ENCODE data around the gene LYSMD1. TPM values are rescaled to one million over a fixed set of nuclear protein-coding genes. Genes with fewer than 3 reads are reported as not detected.
"Not testable (repeated sequence)": the region's sequence is repeated elsewhere in the genome, so short reads cannot be mapped to it uniquely, and the experiment has no call there.

The LYSMD1 gene
- total RNA-seq, 1 donor from 2014 or later: 5.4 TPM

DNA sequence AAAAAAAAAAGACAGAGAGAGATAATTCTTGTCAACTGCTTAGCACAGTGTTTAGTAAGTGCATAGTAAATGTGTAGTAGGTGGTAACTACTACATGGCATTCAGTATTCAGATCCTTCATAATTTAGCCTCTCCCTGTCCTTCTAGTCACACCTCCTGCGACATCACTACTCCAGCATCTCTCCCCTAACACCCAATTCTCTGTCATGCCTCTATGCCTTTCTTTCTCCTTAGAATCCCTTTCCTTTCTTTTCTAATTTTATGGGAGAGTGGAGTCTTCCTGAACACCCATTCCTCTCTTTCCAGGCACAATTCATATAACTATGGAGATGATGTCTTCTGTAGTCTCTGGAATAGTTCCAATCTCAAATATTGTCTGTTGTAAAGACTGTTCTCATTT lies 28.2 kb upstream of the LYSMD1 start:
- intact Hi-C loops (cut with micrococcal nuclease): loop anchor here (10.0 kb wide), 1 partner anchor 801 kb away; the partner anchor contains the start of gene S100A10
- Mint-ChIP-seq H3K27ac (no peak overlapping the region), H3K36me3 (ENCODE audit: low read depth) (peaks cover 13% of the 10 kb centered on the region), H3K27me3 (no peaks in the 10 kb centered on the region), H3K4me3 (no peak overlapping the region), H3K4me1 (peaks cover 33% of the 10 kb centered on the region), H3K9me3 (no peaks in the 10 kb centered on the region)
- ATAC-seq (ENCODE audit: low read depth) (no peak), DNase-seq (no peak)
- ChIA-PET POLR2A (no interaction called here), CTCF (interaction anchor here (1.6 kb wide), 1 partner anchor 58 kb away, joined by 4 read pairs; no protein-coding TSS in a partner anchor)
- TF ChIP-seq CTCF (IDR thresholded peaks at IDR 0.05): no peak

- no peak overlapping the region for H3K27ac Mint-ChIP-seq
- ChIA-PET CTCF (interaction anchor here (1.6 kb wide), 1 partner anchor 58 kb away, joined by 4 read pairs; no protein-coding TSS in a partner anchor), POLR2A (interaction anchor here (0.6 kb wide), 1 partner anchor 89 kb away, joined by 3 read pairs; the partner anchor contains the start of gene ZNF687)
- H3K4me1 Mint-ChIP-seq: peaks cover 34% of the 10 kb centered on the region
- intact Hi-C loops (cut with micrococcal nuclease): loop anchor here (10.0 kb wide), 1 partner anchor 801 kb away; the partner anchor contains the start of gene S100A10
- peaks cover 8% of the 10 kb centered on the region for H3K36me3 Mint-ChIP-seq (ENCODE audit: low read depth)
- no peaks in the 10 kb centered on the region for H3K27me3 Mint-ChIP-seq
- DNase-seq (no peak), ATAC-seq (ENCODE audit: low read depth) (no peak)
- no peaks in the 10 kb centered on the region for H3K9me3 Mint-ChIP-seq
- no peak overlapping the region for H3K4me3 Mint-ChIP-seq
- no peak for TF ChIP-seq CTCF (IDR thresholded peaks at IDR 0.05)
Measured at GRCh38 chr1:151193304-151193703, 27.6 kb upstream of the LYSMD1 start.

GRCh38 chr1:151192047-151192446 lies 26.3 kb upstream of the LYSMD1 start:
- DNase-seq (no peak), ATAC-seq (ENCODE audit: low read depth) (no peak)
- no peaks in the 10 kb centered on the region for H3K9me3 Mint-ChIP-seq
- H3K4me3 Mint-ChIP-seq: no peak overlapping the region
- H3K4me1 Mint-ChIP-seq: peaks cover 34% of the 10 kb centered on the region
- intact Hi-C loops (cut with micrococcal nuclease): loop anchor here (10.0 kb wide), 1 partner anchor 803 kb away; the partner anchor contains the start of gene S100A10
- TF ChIP-seq CTCF (IDR thresholded peaks at IDR 0.05): no peak
- no peaks in the 10 kb centered on the region for H3K27me3 Mint-ChIP-seq
- CTCF ChIA-PET: no interaction called here
- POLR2A ChIA-PET: no interaction called here
- H3K36me3 Mint-ChIP-seq (ENCODE audit: low read depth): peaks cover 5% of the 10 kb centered on the region
- H3K27ac Mint-ChIP-seq: no peak overlapping the region

- Mint-ChIP-seq H3K4me3 (peak within 1 kb of the TSS; percentile 100), H3K27me3 (no peaks in the 10 kb centered on the region), H3K27ac (peak within 1 kb of the TSS; percentile 99), H3K36me3 (ENCODE audit: low read depth) (peaks cover 18% of the 10 kb centered on the region), H3K4me1 (peaks cover 34% of the 10 kb centered on the region), H3K9me3 (no peaks in the 10 kb centered on the region)
- ChIA-PET POLR2A (interaction anchor here (0.5 to 2.2 kb wide), 36 partner anchors 9 to 1066 kb away, joined by 3 to 29 read pairs (median 5); partner anchors contain the start of genes CDC42SE1, ENSA, GABPB2 and LYSMD1), CTCF (interaction anchor here (0.7 to 1.2 kb wide), 4 partner anchors 62 to 150 kb away, joined by 3 to 5 read pairs (median 4); no protein-coding TSS in a partner anchor)
- DNase-seq (peak; percentile 73), ATAC-seq (ENCODE audit: low read depth) (peak; percentile 93)
- intact Hi-C loops (cut with micrococcal nuclease): loop anchor here (1.0 to 10.0 kb wide), 5 partner anchors 8 to 805 kb away; partner anchors contain the start of genes ARNT, PIP5K1A, RFX5 and S100A10
- TF ChIP-seq CTCF (IDR thresholded peaks at IDR 0.05): no peak
Measured at GRCh38 chr1:151189637-151190445, 24.1 kb upstream of the LYSMD1 start, which contains the start of gene VPS72. Gene VPS72, minus strand, starts transcription at chr1:151190197. Its CDS starts 76 bp downstream, at chr1:151190121.

- CTCF ChIA-PET; H3K27me3 Mint-ChIP-seq; intact Hi-C loops (cut with micrococcal nuclease); H3K9me3 Mint-ChIP-seq; ATAC-seq (ENCODE audit: low read depth); DNase-seq: not testable (repeated sequence)
- peak overlapping the region; percentile 99 for H3K27ac Mint-ChIP-seq
- POLR2A ChIA-PET: interaction anchor here (2.0 kb wide), 1 partner anchor 138 kb away, joined by 10 read pairs; the partner anchor contains the start of gene PI4KB
- peak overlapping the region; percentile 100 for H3K4me3 Mint-ChIP-seq
- H3K4me1 Mint-ChIP-seq: peaks cover 34% of the 10 kb centered on the region
- H3K36me3 Mint-ChIP-seq (ENCODE audit: low read depth): peaks cover 28% of the 10 kb centered on the region
Measured at GRCh38 chr1:151188667-151189066, 23.0 kb upstream of the LYSMD1 start.
